HG03565 (cell line): Measurements from ENCODE around the gene ARHGAP26.

ENCODE experiments used
- ATAC-seq: cut with Tn5 transposase; IDR thresholded peaks from one replicate; pipeline ENCODE4 v1.9.1; 2021; ENCODE audit warnings: mild to moderate bottlenecking, moderate library complexity; ENCODE audit not compliant: unreplicated experiment

Gene ARHGAP26, protein sequence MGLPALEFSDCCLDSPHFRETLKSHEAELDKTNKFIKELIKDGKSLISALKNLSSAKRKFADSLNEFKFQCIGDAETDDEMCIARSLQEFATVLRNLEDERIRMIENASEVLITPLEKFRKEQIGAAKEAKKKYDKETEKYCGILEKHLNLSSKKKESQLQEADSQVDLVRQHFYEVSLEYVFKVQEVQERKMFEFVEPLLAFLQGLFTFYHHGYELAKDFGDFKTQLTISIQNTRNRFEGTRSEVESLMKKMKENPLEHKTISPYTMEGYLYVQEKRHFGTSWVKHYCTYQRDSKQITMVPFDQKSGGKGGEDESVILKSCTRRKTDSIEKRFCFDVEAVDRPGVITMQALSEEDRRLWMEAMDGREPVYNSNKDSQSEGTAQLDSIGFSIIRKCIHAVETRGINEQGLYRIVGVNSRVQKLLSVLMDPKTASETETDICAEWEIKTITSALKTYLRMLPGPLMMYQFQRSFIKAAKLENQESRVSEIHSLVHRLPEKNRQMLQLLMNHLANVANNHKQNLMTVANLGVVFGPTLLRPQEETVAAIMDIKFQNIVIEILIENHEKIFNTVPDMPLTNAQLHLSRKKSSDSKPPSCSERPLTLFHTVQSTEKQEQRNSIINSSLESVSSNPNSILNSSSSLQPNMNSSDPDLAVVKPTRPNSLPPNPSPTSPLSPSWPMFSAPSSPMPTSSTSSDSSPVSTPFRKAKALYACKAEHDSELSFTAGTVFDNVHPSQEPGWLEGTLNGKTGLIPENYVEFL

DNA sequence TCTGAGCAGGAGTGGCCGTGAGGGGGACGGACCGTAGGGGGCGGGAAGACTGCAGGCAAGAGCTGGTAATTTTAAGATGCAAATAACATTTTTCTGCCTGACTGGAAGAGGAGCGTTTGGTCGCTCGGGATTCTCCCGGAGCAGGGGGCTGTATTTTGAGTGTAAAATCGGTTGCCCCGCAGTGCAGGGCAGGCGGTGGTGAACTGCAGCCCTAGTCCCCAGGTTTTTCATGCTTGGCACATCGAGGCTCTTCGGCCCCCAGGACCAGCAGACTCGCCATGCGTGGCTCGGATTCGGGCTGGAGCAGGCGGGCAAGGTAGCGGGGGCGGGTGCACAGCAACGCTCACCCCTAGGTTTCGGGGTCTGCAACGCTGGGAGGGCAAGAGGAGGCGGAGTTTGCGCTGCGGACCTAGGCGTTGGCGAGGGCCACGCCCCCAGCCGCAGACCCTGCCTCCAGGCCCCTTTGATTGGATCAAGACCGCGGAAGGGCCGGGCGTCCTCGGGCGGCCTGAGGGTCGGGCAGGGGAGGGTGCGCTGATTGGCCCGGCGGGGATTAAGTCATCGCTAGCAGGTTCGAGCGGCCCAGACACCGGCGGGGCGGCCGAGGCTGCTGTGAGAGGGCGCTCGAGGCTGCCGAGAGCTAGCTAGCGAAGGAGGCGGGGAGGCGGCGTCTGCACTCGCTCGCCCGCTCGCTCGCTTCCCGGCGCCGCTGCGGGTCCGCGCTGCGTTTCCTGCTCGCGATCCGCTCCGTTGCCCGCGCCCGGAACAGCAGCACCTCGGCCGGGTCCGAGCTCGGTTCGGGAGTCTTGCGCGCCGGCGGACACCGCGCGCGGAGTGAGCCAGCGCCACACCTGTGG lies at the start of gene ARHGAP26:
Gene ARHGAP26, plus strand, starts transcription at position 585 of the 857 bp plus-strand sequence. CDS start 385 bp downstream, outside the sequence.
- ATAC-seq: peak; percentile 96

DNA sequence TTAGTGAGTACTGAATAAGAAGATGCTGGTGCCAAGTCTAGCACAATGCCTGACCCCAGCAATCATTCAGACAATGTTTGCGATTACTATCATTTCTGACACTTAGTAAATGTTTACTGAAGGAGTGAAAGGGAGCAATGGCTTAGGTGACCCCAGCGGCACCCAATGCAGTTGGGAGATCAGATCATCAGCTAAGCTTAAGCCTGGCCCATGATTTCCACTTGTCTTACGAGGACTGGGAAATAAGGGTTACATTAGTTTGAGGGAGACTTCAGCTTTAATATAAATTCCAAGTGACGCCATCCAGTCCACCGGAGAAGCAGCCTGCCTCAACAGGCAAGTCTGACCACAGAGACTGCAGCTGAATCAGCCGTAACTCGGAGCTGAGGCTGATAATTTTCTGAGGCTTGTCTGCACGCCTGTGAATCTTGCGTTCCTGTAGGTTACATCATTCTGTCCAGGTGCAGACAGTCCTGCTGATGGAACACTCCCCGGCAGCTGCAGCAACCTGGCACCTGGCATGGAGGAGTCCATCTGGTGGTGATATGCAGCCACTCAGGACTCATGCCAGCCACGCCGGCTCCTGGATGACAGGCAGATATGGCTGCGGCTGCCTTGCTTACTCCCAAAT lies 49.4 kb upstream of the ARHGAP26 start:
- no peak for ATAC-seq

DNA sequence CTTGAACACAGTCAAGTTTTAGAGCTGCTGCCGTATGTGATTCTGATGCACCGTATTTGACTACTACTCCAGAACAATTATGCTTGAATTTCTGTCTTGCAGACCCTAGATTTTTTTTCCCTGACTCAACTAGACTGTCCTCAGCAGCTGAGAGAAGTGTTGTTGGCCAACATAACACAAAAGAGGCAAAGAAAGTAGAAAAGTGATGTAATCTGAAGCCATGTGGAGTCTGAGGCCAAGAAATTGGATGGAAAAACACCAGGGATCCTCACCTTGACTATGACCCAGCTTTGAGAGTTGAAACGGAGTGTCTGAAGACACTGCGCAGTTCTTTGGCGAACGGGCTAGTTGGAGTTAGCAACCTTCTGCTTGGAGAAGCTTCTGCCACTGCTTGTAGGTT lies 48.0 kb upstream of the ARHGAP26 start:
- no peak for ATAC-seq

DNA sequence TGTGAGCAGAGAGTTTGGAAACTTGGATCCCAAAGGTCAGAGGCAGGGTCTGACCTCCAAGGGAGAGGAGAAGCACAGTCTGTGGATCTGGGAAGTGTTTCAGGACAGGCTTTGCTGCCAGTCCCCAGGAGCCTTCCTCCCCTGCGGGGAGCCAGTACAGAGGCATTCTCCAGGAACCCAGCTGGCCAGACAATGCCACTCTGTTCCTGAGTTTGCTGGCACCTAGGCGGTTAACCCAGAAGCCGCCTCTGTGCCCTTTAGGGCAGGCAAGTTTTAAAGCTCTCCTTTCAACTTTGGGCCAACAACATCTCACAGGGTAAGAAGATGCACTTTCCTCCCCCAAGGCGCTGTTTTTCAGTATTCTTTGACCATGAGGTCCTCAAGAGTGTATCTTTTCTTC lies 47.3 kb upstream of the ARHGAP26 start:
- ATAC-seq: no peak

DNA sequence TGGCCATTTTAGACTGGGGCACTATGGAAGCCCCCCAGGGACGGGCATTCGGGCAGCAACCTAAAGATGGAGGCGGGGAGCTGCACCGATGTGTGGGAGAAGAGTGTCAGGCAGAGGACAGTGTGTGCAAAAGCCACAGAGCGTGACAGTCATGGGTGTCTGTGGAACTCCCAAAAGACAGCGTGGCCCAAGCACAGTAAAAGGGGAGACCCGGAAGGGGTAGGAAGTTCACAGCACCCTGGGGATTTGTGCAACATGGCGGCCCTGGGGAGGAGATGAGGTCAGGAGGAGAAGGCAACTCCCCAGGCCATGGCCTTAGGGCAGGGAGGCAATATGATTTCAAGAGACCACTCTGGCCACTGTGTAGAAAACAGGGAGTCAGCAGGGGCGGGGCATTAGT lies 45.4 kb upstream of the ARHGAP26 start:
- no peak for ATAC-seq

DNA sequence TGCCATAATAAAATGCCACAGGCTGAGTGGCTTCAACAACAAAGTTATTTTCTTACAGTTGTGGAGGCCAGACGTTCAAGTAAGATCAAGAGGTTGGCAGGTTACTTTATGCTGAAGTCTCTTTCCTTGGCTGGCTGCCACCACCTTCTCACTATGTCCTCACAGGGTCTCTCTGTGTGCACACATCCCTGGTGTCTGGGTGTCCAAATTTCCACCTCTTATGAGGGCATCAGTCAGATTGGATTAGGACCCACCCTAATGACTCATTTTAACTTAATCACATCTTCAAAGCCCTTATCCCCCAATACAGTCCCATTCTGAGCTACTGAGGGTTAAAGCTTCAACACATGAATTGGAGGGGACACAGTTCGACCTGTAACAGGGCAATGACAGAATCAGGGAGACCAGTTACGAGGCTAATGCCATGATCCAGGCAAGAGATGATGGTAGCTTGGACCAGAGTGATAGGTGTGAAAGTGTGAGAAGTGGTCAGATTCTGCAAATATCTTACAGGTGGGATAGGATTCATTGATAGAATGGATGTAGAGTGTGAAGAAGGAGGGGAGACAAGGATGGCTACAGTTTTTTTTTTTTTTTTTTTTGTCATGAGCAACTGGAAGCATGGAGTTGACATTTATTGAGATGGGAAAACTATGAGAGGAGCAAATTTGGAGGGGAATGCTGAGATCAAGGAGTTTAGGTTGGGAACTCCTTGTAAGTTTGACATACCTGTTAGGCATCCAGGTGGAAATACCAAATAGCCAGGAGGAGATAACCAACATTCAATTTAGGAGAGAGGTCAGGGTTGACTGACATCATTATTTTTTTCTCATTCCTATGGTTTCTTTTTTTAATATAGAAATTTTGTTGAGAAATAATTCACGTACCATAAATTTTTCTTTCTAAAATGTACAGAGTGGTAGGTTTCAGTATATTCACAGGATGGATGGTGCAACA lies 44.7 kb upstream of the ARHGAP26 start:
- no peak for ATAC-seq

DNA sequence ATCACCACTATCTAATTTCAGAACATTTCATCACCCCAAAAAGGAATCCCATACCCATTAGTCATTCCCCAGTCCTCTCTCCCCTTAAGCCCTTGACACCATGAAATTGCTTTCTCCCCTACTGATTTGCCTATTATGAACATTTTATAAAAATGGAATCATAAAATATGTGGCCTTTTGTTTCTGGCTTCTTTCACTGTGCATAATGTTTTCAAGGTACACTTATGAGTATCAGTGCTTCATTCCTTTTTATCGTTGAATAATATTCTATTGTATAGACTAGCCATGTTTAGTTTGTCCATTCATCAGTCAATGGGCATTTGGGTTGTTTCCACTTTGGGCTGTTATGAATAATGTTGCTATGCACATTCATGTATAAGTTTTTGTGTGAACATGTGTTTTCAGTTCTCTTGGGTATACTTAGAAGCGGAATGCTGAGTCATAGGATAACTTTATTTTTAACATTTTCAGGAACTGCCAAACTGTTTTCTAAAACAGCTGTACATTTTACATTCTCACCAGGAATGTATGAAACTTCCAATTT lies 43.9 kb upstream of the ARHGAP26 start:
- peak; percentile 64 for ATAC-seq

DNA sequence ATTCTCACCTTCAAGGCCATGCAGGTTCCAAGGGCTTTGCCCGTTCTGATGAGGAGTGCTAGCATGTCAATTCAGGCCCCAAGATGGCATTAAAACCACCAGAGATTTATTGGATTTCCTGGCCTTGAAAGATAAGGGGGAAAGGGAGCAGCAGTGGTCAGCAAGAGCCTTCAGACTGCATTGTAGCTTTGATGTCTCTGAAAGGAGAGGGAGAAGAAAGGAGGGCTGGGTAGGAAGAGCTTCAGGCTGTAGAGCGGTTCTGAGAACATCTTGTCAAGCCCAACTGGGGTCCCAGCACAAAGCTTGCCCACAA lies 42.5 kb upstream of the ARHGAP26 start:
- no peak for ATAC-seq

DNA sequence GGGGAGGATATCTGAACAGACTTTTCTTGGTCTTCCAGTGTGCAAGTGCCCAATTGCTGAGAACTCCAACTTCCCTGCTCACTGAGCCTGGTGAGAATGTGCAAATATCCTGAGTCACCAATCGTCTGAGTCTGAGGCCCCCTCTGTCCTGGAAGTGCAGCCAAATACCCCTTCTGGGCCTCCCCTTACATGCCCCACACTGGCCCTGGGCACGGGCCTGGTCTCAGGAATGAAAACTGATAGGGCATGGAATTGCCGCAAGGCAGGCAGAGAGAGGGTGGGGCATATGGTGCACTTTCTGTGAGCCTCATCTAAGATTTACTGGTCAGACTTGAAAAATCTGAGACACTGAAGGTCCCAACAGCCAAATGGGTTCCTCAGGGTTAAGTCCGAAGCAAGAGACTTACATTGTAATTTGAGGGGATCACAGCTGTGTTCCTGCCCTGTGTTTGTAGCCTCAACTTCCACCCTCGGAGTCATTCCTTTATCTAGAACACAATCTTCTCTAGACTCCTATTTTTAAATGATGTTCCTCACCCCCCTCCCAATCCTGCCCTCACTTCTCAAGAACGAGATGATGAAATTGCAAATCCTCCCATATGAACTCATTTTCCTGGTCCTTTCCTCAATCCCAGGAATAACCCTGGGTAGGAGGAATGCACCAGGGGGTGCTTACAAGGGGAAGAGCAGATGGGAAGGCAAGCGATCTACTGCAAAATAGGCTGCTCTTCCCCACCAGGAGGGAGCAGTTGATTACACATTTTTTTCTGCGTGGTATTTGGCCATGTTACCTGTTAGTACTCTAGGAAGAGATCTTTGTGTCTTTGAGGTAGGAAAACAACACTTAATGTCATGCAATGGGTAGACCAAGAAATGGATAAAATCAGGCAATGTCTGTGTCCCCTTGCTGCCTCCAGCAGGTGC lies 34.6 kb upstream of the ARHGAP26 start:
- ATAC-seq: no peak

DNA sequence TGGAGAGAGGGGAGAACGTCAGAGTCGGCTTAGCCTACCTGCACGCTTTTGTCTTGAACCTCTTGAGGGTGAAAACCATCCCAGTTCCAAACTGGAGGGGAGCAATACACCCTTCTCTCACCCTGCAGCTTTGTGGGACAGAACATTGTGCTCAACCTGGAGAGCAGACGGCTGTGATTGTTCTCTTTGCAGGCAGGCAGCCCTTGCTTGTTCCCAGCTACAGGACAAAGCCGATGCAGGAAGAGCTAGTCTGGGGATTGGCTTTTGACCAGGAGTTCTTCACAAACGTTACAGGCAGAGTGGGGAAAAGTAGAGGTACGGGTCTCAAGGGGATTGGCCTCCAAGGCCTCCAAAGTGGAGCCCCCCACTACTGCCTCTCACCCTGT lies 33.9 kb upstream of the ARHGAP26 start:
- ATAC-seq: no peak

DNA sequence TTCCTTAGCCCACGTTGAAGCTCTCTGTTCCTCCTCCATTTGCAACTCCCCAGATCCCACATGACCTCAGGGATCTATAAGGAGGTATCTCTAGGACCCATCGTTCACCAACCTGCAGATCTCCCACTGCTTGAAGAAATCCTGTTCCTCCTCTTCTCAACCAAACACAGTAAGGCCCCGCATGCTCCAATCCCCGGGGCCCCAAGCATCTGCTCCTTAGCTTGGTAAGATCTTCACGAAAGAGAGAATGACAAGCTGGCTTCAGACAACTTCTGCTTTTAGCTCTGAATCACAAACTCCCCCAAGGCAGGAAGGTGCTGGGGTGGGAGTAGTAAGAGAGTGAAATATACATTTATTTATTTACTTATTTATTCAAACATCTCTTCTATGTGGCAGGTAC lies 33.0 kb upstream of the ARHGAP26 start:
- no peak for ATAC-seq

DNA sequence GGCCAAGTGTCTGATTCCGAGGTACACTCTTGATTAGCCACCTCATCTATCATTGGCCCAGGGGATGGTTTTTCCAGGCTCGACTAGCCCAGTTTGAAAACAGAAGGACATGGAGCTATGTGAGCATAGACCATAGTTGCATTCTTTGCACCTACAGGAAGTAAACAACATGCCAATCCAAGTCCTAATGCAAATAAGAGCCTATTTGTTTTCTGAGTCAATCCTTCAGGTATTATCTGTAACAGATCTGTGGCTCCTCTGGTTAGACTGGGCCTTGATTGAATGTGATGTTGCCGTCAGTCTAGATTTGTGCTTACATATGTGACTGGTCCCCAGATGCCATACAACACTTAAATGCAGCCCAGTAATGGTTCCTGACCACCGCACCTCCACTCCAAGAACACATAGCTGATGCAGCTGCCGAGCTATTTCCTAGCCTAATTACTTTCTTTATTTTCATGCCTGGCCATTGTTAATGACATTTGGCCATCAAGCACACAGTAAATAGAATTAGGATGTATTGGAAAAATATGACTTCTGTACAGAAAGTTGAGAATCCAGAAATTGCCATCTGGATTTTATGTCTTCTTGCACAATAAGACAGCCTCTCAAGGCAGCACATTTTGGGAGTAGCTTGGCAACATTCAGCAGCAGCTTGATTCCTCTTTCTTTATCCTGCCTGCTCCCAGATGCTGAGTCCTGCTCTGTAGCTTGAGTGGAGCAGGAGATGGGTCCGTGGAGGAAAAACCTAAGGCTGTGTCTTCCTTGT lies 29.5 kb upstream of the ARHGAP26 start:
- no peak for ATAC-seq

DNA sequence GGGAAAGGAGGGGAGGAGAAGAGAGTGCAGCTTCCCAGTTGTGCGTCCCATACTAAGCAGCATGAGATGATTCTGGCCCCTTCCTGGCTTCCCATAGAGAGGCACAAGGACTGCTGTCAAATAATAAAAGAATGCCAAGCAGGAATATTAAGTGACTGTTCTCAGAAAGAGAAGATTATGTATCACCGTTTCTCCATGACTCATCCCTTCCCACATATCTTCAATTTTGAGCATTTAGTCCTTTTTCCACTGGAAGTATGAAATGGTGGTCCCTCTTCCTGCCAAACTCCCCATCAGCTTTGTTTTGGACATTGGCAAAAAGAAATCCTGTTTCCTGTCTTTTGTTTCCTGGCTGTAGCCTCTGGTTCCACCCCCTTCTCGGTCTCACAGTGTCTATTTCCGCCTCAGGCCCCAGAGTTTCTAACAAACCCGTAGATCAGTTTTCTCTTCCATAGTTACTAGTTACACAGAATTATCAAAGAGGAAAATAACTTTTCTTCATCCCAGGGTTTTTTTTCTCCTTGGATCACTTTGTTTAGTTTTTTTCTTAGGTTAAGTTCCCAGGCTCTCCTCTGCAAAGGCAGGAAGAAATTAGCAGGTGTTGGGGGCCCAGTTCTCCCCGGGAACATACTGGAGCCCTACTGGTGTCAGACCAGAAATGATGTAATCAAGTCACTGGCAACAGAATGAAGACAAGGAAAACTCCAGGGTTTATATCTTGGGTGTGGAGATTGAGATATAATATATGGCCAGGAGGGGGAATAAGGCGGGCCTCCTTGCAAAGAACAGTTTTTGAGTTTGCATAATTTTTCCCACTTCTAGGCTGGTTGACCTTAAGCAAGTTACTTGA lies 26.4 kb upstream of the ARHGAP26 start:
- ATAC-seq: no peak

DNA sequence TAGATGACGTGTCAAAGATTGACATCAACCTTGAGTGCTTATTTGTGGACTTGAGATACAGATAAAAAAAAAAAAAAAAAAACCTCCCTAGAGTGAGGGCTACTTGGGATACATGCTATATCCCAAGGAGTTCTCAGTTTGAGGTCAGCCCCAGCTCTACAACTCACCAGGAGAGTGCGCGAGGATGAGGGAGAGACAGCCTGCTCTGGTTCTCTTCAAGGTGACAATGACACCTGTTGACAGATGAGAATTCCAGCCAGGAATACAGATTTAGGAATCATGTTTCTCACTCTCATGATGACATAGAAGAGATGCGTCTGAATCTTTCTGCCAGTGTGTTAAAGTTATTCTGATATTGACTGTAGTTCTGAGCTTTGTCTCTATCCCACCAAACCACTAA lies 24.9 kb upstream of the ARHGAP26 start:
- no peak for ATAC-seq

DNA sequence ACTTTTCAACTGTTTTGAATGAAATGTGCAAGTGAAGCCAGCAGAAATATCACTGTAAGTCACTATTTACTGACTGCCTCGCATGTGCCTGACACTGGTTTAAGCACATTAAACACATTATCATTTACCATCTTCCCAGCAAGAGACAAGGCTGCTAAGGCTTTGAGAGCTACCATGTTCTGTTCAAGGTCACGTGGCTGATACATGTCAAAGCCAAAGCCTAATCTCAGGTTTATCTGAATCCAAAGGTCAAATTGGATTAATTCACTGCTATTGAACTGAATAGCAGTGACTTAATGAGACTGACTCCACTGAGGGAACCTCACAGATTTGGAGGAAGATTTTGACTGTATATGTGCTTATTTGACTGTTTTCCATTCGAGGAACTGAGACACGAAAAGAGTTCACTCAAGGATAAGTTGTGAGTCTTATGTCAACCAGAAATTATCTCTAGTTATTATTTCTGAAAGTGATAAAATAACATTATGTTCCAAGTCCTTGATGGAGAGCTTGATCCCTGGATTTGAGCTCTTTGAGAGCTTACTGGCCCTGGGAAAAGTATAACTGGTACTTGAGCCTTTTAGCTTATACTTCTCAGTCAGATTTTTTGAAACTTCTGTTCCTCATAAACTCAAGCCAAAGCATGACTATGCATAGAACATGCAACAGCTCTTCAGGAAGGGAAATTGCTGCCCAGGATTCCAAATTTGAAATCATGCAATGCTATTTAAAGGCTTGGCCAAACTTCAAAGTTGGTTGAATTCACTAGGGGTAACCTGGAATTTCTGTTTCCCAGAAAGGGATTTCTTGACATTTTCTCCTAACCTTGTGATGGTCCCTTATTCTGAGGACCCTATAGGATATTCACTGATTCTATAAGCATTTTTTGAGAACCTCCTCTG lies 23.4 kb upstream of the ARHGAP26 start:
- ATAC-seq: no peak

DNA sequence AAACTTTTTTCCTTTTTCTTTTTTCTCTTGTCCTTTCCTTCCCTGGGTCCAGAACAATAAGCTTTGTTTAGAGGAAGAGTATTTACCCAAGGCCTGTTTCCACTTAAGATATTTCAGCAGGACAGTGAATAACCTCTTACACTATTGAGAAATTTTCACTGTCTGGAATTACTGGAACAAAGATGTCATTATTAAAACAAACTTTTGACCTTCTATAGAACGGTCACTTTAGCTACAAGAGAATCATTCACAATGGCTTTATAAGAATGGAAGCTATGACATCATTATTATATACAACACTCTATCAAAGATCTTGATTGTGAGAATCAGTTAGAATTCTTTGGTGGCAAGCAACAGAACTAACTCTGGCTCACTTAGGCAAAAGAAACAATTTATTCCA lies 22.0 kb upstream of the ARHGAP26 start:
- ATAC-seq: no peak
